CD4-positive, alpha-beta T cell treated with Interleukin-21 for 1 hour (primary cell): ENCODE results near the gene NRG2.

ENCODE experiments used
- DNase-seq: peaks from one replicate; pipeline ENCODE4 v3.0.0-alpha.2; 2020

Gene NRG2

GRCh38 chr5:139900546-139901250 is 142.4 kb downstream of the NRG2 start:
- DNase-seq, result no peak

GRCh38 chr5:139898981-139899380 is 144.1 kb downstream of the NRG2 start:
- DNase-seq, result no peak

- DNase-seq, result no peak
Observed at GRCh38 chr5:139897982-139898381, 145.1 kb downstream of the NRG2 start.

GRCh38 chr5:139897342-139897741 is 145.8 kb downstream of the NRG2 start:
- DNase-seq, result peak; percentile 5

- no peak for DNase-seq
Observed at GRCh38 chr5:139896718-139897117, 146.4 kb downstream of the NRG2 start.

GRCh38 chr5:139895647-139896046 is 147.5 kb downstream of the NRG2 start:
- DNase-seq, result no peak

- DNase-seq, result no peak
Observed at GRCh38 chr5:139895046-139895445, 148.1 kb downstream of the NRG2 start.

- no peak for DNase-seq
Observed at GRCh38 chr5:139893873-139894272, 149.2 kb downstream of the NRG2 start.

- DNase-seq, result no peak
Observed at GRCh38 chr5:139889410-139889809, 153.7 kb downstream of the NRG2 start.

- DNase-seq, result no peak
Observed at GRCh38 chr5:139888370-139888769, 154.7 kb downstream of the NRG2 start.

- no peak for DNase-seq
Observed at GRCh38 chr5:139886213-139886612, 156.9 kb downstream of the NRG2 start.

- DNase-seq, result no peak
Observed at GRCh38 chr5:139885857-139886208, 157.3 kb downstream of the NRG2 start.

GRCh38 chr5:139885172-139885856 is 157.8 kb downstream of the NRG2 start:
- DNase-seq, result no peak

GRCh38 chr5:139884734-139885133 is 158.4 kb downstream of the NRG2 start:
- no peak for DNase-seq

- DNase-seq, result no peak
Observed at GRCh38 chr5:139884144-139884543, 159.0 kb downstream of the NRG2 start.

- no peak for DNase-seq
Observed at GRCh38 chr5:139882961-139883539, 160.0 kb downstream of the NRG2 start.

- no peak for DNase-seq
Observed at GRCh38 chr5:139882316-139882715, 160.8 kb downstream of the NRG2 start.

GRCh38 chr5:139881143-139881733 is 161.9 kb downstream of the NRG2 start:
- no peak for DNase-seq

GRCh38 chr5:139880416-139881142 is 162.5 kb downstream of the NRG2 start:
- no peak for DNase-seq

- DNase-seq, result no peak
Observed at GRCh38 chr5:139878093-139878492, 165.0 kb downstream of the NRG2 start.

GRCh38 chr5:139877129-139877597 is 165.9 kb downstream of the NRG2 start:
- DNase-seq, result no peak

GRCh38 chr5:139875957-139876356 is 167.1 kb downstream of the NRG2 start:
- no peak for DNase-seq
